HG02970 (cell line): ENCODE data around the gene SRGAP2B.
"Not testable (repeated sequence)": the region's sequence is repeated elsewhere in the genome, so short reads cannot be mapped to it uniquely, and the experiment has no call there.

Experiments used
- ATAC-seq: cut with Tn5 transposase; IDR thresholded peaks from one replicate; pipeline ENCODE4 v1.9.1; 2021; ENCODE audit warnings: mild to moderate bottlenecking, moderate library complexity, moderate number of reproducible peaks; ENCODE audit not compliant: unreplicated experiment, low FRiP score

Gene SRGAP2B

GRCh38 chr1:145048181-145048856 is 46.8 kb downstream of the SRGAP2B start:
- not testable (repeated sequence) for ATAC-seq

GRCh38 chr1:145047553-145047952 is 47.6 kb downstream of the SRGAP2B start:
- ATAC-seq: not testable (repeated sequence)

GRCh38 chr1:145045571-145046273 is 49.4 kb downstream of the SRGAP2B start:
- not testable (repeated sequence) for ATAC-seq

GRCh38 chr1:145041519-145041918 is 53.6 kb downstream of the SRGAP2B start:
- ATAC-seq: peak; percentile 47

- not testable (repeated sequence) for ATAC-seq
Observed at GRCh38 chr1:145036019-145036418, 59.1 kb downstream of the SRGAP2B start.

- not testable (repeated sequence) for ATAC-seq
Observed at GRCh38 chr1:145033523-145033922, 61.6 kb downstream of the SRGAP2B start.

- not testable (repeated sequence) for ATAC-seq
Observed at GRCh38 chr1:145027251-145027650, 67.9 kb downstream of the SRGAP2B start.

GRCh38 chr1:145025286-145025685 is 69.8 kb downstream of the SRGAP2B start:
- ATAC-seq: not testable (repeated sequence)

GRCh38 chr1:145022259-145022658 is 72.9 kb downstream of the SRGAP2B start:
- ATAC-seq: not testable (repeated sequence)

GRCh38 chr1:145021749-145022148 is 73.4 kb downstream of the SRGAP2B start:
- not testable (repeated sequence) for ATAC-seq

GRCh38 chr1:145019709-145020108 is 75.4 kb downstream of the SRGAP2B start:
- ATAC-seq: not testable (repeated sequence)

- not testable (repeated sequence) for ATAC-seq
Observed at GRCh38 chr1:145017725-145018124, 77.4 kb downstream of the SRGAP2B start.

GRCh38 chr1:145016492-145016862 is 78.7 kb downstream of the SRGAP2B start:
- not testable (repeated sequence) for ATAC-seq

- ATAC-seq: peak; percentile 56
Observed at GRCh38 chr1:145015744-145016491, 79.2 kb downstream of the SRGAP2B start.

GRCh38 chr1:145013353-145013752 is 81.8 kb downstream of the SRGAP2B start:
- not testable (repeated sequence) for ATAC-seq

GRCh38 chr1:145011811-145012210 is 83.3 kb downstream of the SRGAP2B start:
- not testable (repeated sequence) for ATAC-seq

GRCh38 chr1:145010580-145010979 is 84.5 kb downstream of the SRGAP2B start:
- not testable (repeated sequence) for ATAC-seq

GRCh38 chr1:145009928-145010327 is 85.2 kb downstream of the SRGAP2B start:
- not testable (repeated sequence) for ATAC-seq

GRCh38 chr1:145008388-145008787 is 86.7 kb downstream of the SRGAP2B start:
- ATAC-seq: not testable (repeated sequence)

- ATAC-seq: not testable (repeated sequence)
Observed at GRCh38 chr1:145005142-145005541, 90.0 kb downstream of the SRGAP2B start.

GRCh38 chr1:145001381-145001780 is 93.7 kb downstream of the SRGAP2B start:
- not testable (repeated sequence) for ATAC-seq
